WERI-Rb-1 (cell line): ENCODE data around the gene CCDC187.
A peak's percentile ranks its signal among the peaks of the same experiment; 100 is the strongest.

Source experiments
- DNase-seq: peaks from one replicate; pipeline ENCODE4 v3.0.0-alpha.2; 2020
- H3K27ac ChIP-seq: fragments of 250-450 bp; sonication (Bioruptor Pico); 2 replicates; pipeline ENCODE4 v1.5.1; 2020; ENCODE audit warnings: mild to moderate bottlenecking, moderate library complexity
- H3K27me3 ChIP-seq: fragments of 250-450 bp; sonication (Bioruptor Pico); 2 replicates; pipeline ENCODE4 v1.5.1; 2021; ENCODE audit warnings: mild to moderate bottlenecking, low read depth, moderate library complexity; ENCODE audit not compliant: insufficient read depth, severe bottlenecking
- H3K36me3 ChIP-seq: fragments of 250-450 bp; sonication (Bioruptor Pico); 2 replicates; pipeline ENCODE4 v1.5.1; 2020; ENCODE audit warnings: mild to moderate bottlenecking, moderate library complexity
- H3K4me3 ChIP-seq: 2 replicates; pipeline ENCODE4 v1.5.1; 2011; ENCODE audit warnings: low read depth, mild to moderate bottlenecking, control low read depth, low read length
- H3K9me3 ChIP-seq: fragments of 250-450 bp; sonication (Bioruptor Pico); 2 replicates; pipeline ENCODE4 v1.5.1; 2021; ENCODE audit warnings: mild to moderate bottlenecking, moderate library complexity; ENCODE audit not compliant: severe bottlenecking
- CTCF ChIP-seq: IDR thresholded peaks from 2 replicates; pipeline ENCODE4 v1.5.1; 2011; ENCODE audit warnings: low read depth, mild to moderate bottlenecking, control low read depth, inconsistent platforms, low read length

The CCDC187 gene

GRCh38 chr9:136247551-136247916, 56.4 kb downstream of the CCDC187 start:
- H3K36me3 ChIP-seq, result peaks cover 19% of the 10 kb centered on the region
- no peak overlapping the region for H3K4me3 ChIP-seq
- no peak for TF ChIP-seq CTCF
- peak overlapping the region; percentile 37 for H3K27ac ChIP-seq
- no peaks in the 10 kb centered on the region for H3K27me3 ChIP-seq
- no peaks in the 10 kb centered on the region for H3K9me3 ChIP-seq
- DNase-seq, result no peak

GRCh38 chr9:136246849-136247550, 56.9 kb downstream of the CCDC187 start:
- peaks cover 24% of the 10 kb centered on the region for H3K36me3 ChIP-seq
- TF ChIP-seq CTCF, result no peak

GRCh38 chr9:136245219-136246150, 58.4 kb downstream of the CCDC187 start, which contains the start of gene QSOX2:
QSOX2 (minus strand) TSS chr9:136245812; CDS start chr9:136245803, 9 bp downstream.
- no peak for TF ChIP-seq CTCF
- DNase-seq, result peak; percentile 84
- no peaks in the 10 kb centered on the region for H3K9me3 ChIP-seq
- peaks cover 40% of the 10 kb centered on the region for H3K36me3 ChIP-seq
- H3K27me3 ChIP-seq, result no peaks in the 10 kb centered on the region
- peak within 1 kb of the TSS; percentile 95 for H3K27ac ChIP-seq
- peak within 1 kb of the TSS; percentile 68 for H3K4me3 ChIP-seq

More at GRCh38 chr9:136246849-136247550, 56.9 kb downstream of the CCDC187 start:
- H3K9me3 ChIP-seq, result no peaks in the 10 kb centered on the region
- no peak for DNase-seq
- no peak overlapping the region for H3K27ac ChIP-seq
- H3K4me3 ChIP-seq, result no peak overlapping the region
- H3K27me3 ChIP-seq, result no peaks in the 10 kb centered on the region

- H3K9me3 ChIP-seq, result no peaks in the 10 kb centered on the region
- peak overlapping the region; percentile 68 for H3K4me3 ChIP-seq
- peaks cover 42% of the 10 kb centered on the region for H3K36me3 ChIP-seq
- DNase-seq, result no peak
- TF ChIP-seq CTCF, result no peak
- H3K27me3 ChIP-seq, result no peaks in the 10 kb centered on the region
- peak overlapping the region; percentile 95 for H3K27ac ChIP-seq
Measured at GRCh38 chr9:136244969-136245218, 59.0 kb downstream of the CCDC187 start.

GRCh38 chr9:136244122-136244968, 59.5 kb downstream of the CCDC187 start:
- DNase-seq, result no peak
- no peaks in the 10 kb centered on the region for H3K9me3 ChIP-seq

More at GRCh38 chr9:136244122-136244968, 59.5 kb downstream of the CCDC187 start:
- H3K27me3 ChIP-seq, result no peaks in the 10 kb centered on the region
- H3K27ac ChIP-seq, result peak overlapping the region; percentile 95
- TF ChIP-seq CTCF, result no peak
- peak overlapping the region; percentile 68 for H3K4me3 ChIP-seq
- H3K36me3 ChIP-seq, result peaks cover 42% of the 10 kb centered on the region
